ENCODE measurements around the gene DAB2. TPM values are rescaled to one million over a fixed set of nuclear protein-coding genes. Genes with fewer than 3 reads are reported as not detected.

DAB2 gene
- total RNA-seq, 2 donors from 2014 or later = 43.7 to 46.4 TPM

DNA sequence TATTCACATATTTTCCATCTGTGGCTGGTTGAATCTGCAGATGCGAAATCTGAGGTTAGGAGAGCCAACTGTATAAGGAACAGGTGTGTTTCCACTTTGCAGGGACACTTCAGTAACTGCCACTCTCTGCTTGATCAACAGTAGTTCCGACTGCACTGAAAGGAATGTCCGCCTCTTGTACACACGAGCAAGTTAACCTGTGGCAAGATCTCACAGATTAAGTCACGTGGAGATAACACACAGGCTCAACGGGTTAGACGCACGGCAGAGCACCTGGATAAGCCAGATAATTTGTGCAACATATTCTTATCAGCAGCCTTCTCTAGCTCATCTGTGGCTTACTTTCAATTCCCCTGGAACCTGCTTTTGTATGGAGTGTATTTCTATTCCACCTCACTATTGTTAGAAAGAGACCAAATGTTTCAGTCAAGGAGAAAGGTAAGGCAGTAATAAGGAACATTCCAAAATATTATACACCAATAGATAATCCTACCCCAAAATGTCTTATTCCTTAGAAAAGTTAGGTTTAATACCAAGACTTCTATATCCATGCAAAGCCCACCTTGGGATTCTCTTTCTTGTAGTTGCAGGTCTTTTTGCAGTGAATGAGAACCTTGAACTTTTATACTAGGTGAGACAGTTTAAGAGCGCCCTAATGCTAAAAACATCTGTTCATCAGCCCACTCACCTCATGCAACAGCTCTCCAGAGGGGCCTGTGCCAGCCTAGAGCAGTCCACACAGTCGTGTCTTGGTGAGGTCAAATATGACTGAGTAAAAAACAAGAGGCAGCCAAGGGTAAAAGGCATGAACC, 54.0 kb downstream of the DAB2 start:
- intact Hi-C loops (cut with DNase I) = loop anchor here (5.0 kb wide), 1 partner anchor 153 kb away; the partner anchor contains the start of gene FYB1
- no peak overlapping the region for H3K9ac ChIP-seq (ENCODE audit: low read depth in 2 of 2, low read length in 2 of 2)
- H3K27me3 ChIP-seq = no peaks in the 10 kb centered on the region
- H3K4me3 ChIP-seq = no peak overlapping the region
- no peaks in the 10 kb centered on the region for H3K9me3 ChIP-seq
- no peaks in the 10 kb centered on the region for H3K4me1 ChIP-seq
- no peak overlapping the region for H3K27ac ChIP-seq
- TF ChIP-seq, protein P1, sequence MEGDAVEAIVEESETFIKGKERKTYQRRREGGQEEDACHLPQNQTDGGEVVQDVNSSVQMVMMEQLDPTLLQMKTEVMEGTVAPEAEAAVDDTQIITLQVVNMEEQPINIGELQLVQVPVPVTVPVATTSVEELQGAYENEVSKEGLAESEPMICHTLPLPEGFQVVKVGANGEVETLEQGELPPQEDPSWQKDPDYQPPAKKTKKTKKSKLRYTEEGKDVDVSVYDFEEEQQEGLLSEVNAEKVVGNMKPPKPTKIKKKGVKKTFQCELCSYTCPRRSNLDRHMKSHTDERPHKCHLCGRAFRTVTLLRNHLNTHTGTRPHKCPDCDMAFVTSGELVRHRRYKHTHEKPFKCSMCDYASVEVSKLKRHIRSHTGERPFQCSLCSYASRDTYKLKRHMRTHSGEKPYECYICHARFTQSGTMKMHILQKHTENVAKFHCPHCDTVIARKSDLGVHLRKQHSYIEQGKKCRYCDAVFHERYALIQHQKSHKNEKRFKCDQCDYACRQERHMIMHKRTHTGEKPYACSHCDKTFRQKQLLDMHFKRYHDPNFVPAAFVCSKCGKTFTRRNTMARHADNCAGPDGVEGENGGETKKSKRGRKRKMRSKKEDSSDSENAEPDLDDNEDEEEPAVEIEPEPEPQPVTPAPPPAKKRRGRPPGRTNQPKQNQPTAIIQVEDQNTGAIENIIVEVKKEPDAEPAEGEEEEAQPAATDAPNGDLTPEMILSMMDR (IDR thresholded peaks at IDR 0.05) = no peak
- no peaks in the 10 kb centered on the region for H3K36me3 ChIP-seq
- peak; percentile 44 for DNase-seq

DNA sequence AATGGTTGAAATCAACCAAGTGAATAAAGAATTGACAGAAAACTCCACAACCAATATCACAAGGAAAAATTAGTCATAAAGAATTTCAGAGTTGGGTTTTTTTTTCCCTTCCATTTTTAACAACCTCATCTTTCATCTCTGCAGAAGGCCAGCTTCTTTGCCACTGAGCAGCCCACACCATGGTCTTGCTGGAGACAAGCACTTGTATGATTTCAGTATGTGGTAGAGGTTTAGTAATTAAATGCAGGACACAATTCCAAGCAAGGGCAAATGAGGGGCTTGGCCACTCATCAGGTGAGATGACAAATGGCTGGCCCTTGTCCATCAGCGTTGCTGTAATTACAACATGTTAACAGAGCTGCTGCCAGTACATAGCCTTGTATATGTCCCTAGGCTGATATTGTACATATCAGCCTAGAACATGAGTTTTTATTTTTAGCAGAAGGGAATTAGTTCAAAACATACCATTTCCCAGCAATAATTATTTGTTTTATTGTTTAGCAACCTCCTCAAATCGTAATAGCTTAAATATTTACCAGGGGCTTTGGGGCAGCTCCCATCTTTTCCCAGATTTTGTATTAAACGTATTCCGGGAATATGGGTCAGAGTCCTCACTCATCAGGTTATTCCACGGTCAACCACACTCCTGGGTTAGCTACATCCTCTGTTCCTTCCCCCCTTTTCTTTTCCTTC, 55.5 kb downstream of the DAB2 start:
- TF ChIP-seq, protein P1 (IDR thresholded peaks at IDR 0.05) = no peak
- no peak overlapping the region for H3K4me3 ChIP-seq
- no peaks in the 10 kb centered on the region for H3K36me3 ChIP-seq
- no peaks in the 10 kb centered on the region for H3K4me1 ChIP-seq
- no peak for DNase-seq
- intact Hi-C loops (cut with DNase I) = no loop called here
- H3K27me3 ChIP-seq = no peaks in the 10 kb centered on the region
- H3K27ac ChIP-seq = no peak overlapping the region
- H3K9me3 ChIP-seq = no peaks in the 10 kb centered on the region
- no peak overlapping the region for H3K9ac ChIP-seq (ENCODE audit: low read depth in 2 of 2, low read length in 2 of 2)

DNA sequence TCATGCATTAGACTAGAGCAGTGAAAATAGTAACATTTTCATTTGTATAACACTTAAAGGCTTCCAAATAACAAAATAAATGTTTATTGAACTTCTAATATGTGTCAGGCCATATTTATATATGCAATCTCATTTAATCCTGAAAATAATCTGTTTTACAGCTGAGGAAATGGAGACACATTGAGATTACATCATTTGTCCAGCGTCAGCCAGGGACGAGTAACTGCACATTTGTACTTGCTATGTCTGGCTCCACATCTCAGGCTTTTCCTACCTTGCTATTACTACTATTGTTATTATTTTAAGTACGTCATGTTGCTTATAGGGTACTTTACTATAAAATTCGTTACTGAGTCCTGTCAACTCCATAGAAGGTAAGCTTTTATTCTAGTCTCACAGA, 56.7 kb downstream of the DAB2 start:
- Histone ChIP-seq H3K27ac (no peak overlapping the region), H3K36me3 (no peaks in the 10 kb centered on the region), H3K9me3 (no peaks in the 10 kb centered on the region), H3K4me3 (no peak overlapping the region), H3K4me1 (no peaks in the 10 kb centered on the region), H3K9ac (ENCODE audit: low read depth in 2 of 2, low read length in 2 of 2) (no peak overlapping the region), H3K27me3 (no peaks in the 10 kb centered on the region)
- no peak for DNase-seq
- intact Hi-C loops (cut with DNase I) = no loop called here
- TF ChIP-seq, protein P1 (IDR thresholded peaks at IDR 0.05) = no peak

DNA sequence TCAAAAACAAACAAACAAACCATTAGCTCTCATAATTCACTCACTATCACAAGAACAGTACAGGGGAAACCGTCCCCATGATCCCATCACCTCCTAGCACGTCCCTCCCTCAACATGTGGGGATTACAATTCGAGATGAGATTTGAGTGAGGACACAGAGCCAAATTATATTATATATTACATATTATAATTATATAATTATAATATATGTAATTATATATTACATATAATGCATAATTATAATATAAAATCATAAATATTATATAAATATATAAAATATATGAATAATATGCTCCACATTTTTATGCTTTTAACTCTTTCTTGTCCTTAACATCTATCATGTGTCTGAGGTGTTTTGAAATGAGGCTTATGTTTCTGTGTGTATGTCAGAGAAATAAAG, 57.1 kb downstream of the DAB2 start:
- no peaks in the 10 kb centered on the region for H3K36me3 ChIP-seq
- TF ChIP-seq, protein P1 (IDR thresholded peaks at IDR 0.05) = no peak
- no peaks in the 10 kb centered on the region for H3K9me3 ChIP-seq
- intact Hi-C loops (cut with DNase I) = no loop called here
- no peak for DNase-seq
- H3K27me3 ChIP-seq = no peaks in the 10 kb centered on the region
- H3K27ac ChIP-seq = no peak overlapping the region
- no peak overlapping the region for H3K9ac ChIP-seq (ENCODE audit: low read depth in 2 of 2, low read length in 2 of 2)
- no peaks in the 10 kb centered on the region for H3K4me1 ChIP-seq
- no peak overlapping the region for H3K4me3 ChIP-seq

DNA sequence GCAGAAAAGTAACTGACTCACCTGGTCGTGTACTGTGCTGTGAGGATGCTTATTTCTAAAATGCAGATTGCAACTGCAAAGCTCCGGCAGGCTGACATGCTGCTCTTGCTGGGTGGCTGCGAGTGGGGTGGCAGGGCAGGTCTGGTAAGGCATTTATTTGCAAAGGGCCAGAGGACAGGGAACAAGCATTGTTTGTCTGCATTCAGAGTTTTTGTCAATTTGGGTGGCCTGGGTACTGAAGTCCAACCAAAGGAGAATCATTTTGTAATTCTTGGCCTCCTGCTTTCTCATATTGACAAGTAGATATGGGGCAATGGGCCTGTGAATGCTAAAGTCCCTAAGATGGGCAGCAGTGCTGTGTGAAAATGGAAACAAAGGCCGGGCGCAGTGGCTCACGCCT, 60.4 kb downstream of the DAB2 start, which contains the start of gene C9:
TSS of gene C9 (minus strand) at position 129 of the 400 bp plus-strand sequence. CDS start at position 98, 31 bp downstream.
- TF ChIP-seq, protein P1 (IDR thresholded peaks at IDR 0.05) = no peak
- H3K9ac ChIP-seq (ENCODE audit: low read depth in 2 of 2, low read length in 2 of 2) = no peak within 1 kb of the TSS

More for the DNA sequence above, 60.4 kb downstream of the DAB2 start, which contains the start of gene C9:
- intact Hi-C loops (cut with DNase I) = no loop called here
- Histone ChIP-seq H3K27me3 (no peaks in the 10 kb centered on the region), H3K4me3 (no peak within 1 kb of the TSS), H3K27ac (no peak within 1 kb of the TSS), H3K4me1 (no peaks in the 10 kb centered on the region), H3K9me3 (no peaks in the 10 kb centered on the region), H3K36me3 (no peaks in the 10 kb centered on the region)
- DNase-seq = no peak
